ENCODE data around the gene ZBTB2. TPM values are rescaled to one million over a fixed set of nuclear protein-coding genes. Genes with fewer than 3 reads are reported as not detected.

The ZBTB2 gene
- total and polyA plus RNA-seq, 2 donors (not counting 3 experiments of a cell fraction or from before 2014, with no cell fraction given), result 11.8 to 13.1 TPM

DNA sequence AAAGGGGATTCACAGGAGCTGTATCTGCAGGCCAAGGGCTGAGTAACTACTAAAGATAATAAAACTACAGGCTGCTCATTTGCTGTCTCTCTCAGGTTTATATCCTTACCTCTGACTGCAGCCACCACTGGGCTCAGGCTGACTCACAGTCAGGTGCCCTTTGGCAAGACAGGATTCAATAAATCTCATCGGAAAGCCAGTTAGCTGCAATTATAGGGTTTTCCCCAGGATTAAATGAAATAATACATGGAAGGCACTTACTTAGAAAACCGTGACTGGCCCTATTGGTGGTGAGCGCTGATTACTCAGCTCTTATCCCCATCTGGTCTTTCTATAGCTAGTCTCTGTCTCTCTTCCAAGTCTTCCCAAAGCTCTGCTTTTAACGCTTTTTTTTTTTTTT, 34.2 kb upstream of the ZBTB2 start:
- Histone ChIP-seq H3K4me3 (replicated peaks in 1 of 3; ENCODE audit: insufficient read depth in 1 of 3, low read depth in 1 of 3, low read length in 3 of 3) (no peak overlapping the region), H3K4me2 (ENCODE audit: insufficient read depth, low read length) (no peak overlapping the region), H3K27ac (ENCODE audit: insufficient read depth, low read depth, low read length) (no peak overlapping the region), H3K9me3 (replicated peaks; ENCODE audit: control insufficient read depth, insufficient read depth, low read length) (no peaks in the 10 kb centered on the region), H3K9me1 (replicated peaks; ENCODE audit: control insufficient read depth, extremely low read depth, insufficient read depth, low read length) (no peaks in the 10 kb centered on the region), H3K36me3 (ENCODE audit: control insufficient read depth in 2 of 2, extremely low read depth in 1 of 2, insufficient read depth in 2 of 2, low read length in 2 of 2) (peaks cover 3 to 6% of the 10 kb centered on the region in 2 experiments), H4K20me1 (replicated peaks; ENCODE audit: control insufficient read depth, extremely low read depth, insufficient read depth, low read length) (no peaks in the 10 kb centered on the region), H2AFZ (ENCODE audit: low read depth, low read length) (no peak overlapping the region), H3K9ac (replicated peaks; ENCODE audit: extremely low read depth, insufficient read depth, low read length) (no peak overlapping the region), H3K4me1 (ENCODE audit: control insufficient read depth, extremely low read depth, insufficient read depth, low read length) (no peaks in the 10 kb centered on the region), H3K27me3 (ENCODE audit: control insufficient read depth in 2 of 2, insufficient read depth in 2 of 2, low read length in 2 of 2) (no peaks in the 10 kb centered on the region), H3K79me2 (ENCODE audit: control insufficient read depth, insufficient read depth, low read length) (no peaks in the 10 kb centered on the region)
- ChIA-PET POLR2A (no interaction called here), CTCF (interaction anchor here (0.9 kb wide), 1 partner anchor 19 kb away, joined by 4 read pairs; no protein-coding TSS in a partner anchor)
- DNase-seq (ENCODE audit: low read depth, low spot score), result no peak
- TF ChIP-seq FOS (IDR thresholded peaks at IDR 0.05; ENCODE audit: borderline replicate concordance, insufficient read depth, low read length) (no peak), JUN (IDR thresholded peaks at IDR 0.05; ENCODE audit: borderline replicate concordance, insufficient read depth, insufficient read length, low read depth) (no peak), POLR2AphosphoS5 (IDR thresholded peaks at IDR 0.05; ENCODE audit: insufficient read depth, low read depth, low read length) (no peak)
- TF ChIP-seq, protein P1, sequence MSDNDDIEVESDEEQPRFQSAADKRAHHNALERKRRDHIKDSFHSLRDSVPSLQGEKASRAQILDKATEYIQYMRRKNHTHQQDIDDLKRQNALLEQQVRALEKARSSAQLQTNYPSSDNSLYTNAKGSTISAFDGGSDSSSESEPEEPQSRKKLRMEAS (IDR thresholded peaks at IDR 0.05; ENCODE audit: insufficient read depth, insufficient read length), result no peak
- FAIRE-seq, result no peak
- intact Hi-C loops (cut with micrococcal nuclease) (no loop called here), dilution Hi-C loops (cut with MboI; ENCODE audit: extremely low pct_ligation_motif_present, low sequenced_read_pairs) (no loop called here)
- BruUV-seq (replicated peaks), result no TSS peak

DNA sequence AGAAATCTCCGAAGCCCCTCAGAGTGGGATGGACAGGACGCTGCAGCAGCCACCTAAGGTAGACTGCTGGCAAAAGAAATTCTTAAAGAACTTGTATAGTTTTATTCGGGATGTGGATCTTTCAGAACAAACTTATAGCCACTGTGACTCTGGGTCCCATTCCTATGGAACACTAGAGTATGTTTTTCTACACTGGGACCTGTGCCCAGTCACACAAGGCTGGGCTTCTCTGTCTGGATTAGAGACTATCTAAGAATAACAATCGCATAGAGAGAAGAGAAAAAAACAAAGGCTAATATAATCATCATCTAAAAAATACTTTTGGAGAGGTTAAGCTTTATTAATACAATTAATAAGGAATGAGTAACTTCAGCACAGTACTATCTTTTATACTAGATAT, 31.6 kb upstream of the ZBTB2 start:
- DNase-seq (ENCODE audit: low read depth, low spot score) (no peak), FAIRE-seq (no peak)
- H2AFZ ChIP-seq (ENCODE audit: low read depth, low read length), result no peak overlapping the region
- H3K79me2 ChIP-seq (ENCODE audit: control insufficient read depth, insufficient read depth, low read length), result no peaks in the 10 kb centered on the region
- no peak overlapping the region for H3K4me2 ChIP-seq (ENCODE audit: insufficient read depth, low read length)
- dilution Hi-C loops (cut with MboI; ENCODE audit: extremely low pct_ligation_motif_present, low sequenced_read_pairs), result no loop called here
- H4K20me1 ChIP-seq (replicated peaks; ENCODE audit: control insufficient read depth, extremely low read depth, insufficient read depth, low read length), result no peaks in the 10 kb centered on the region
- TF ChIP-seq, protein P1 (IDR thresholded peaks at IDR 0.05; ENCODE audit: insufficient read depth, insufficient read length), result no peak
- TF ChIP-seq JUN (IDR thresholded peaks at IDR 0.05; ENCODE audit: borderline replicate concordance, insufficient read depth, insufficient read length, low read depth) (no peak), GATA2 (IDR thresholded peaks at IDR 0.05; ENCODE audit: insufficient read depth, insufficient read length, low read depth, low read length) (no peak), EZH2 (IDR thresholded peaks at IDR 0.05; ENCODE audit: borderline replicate concordance, low read depth, low read length, severe bottlenecking) (no peak), POLR2A (IDR thresholded peaks at IDR 0.05; ENCODE audit: low read depth, low read length) (no peak), FOS (IDR thresholded peaks at IDR 0.05; ENCODE audit: borderline replicate concordance, insufficient read depth, low read length) (no peak), POLR2AphosphoS5 (IDR thresholded peaks at IDR 0.05; ENCODE audit: insufficient read depth, low read depth, low read length) (no peak), MYC (IDR thresholded peaks at IDR 0.05; ENCODE audit: low read depth, low read length) (no peak)
- TF ChIP-seq, protein P2, sequence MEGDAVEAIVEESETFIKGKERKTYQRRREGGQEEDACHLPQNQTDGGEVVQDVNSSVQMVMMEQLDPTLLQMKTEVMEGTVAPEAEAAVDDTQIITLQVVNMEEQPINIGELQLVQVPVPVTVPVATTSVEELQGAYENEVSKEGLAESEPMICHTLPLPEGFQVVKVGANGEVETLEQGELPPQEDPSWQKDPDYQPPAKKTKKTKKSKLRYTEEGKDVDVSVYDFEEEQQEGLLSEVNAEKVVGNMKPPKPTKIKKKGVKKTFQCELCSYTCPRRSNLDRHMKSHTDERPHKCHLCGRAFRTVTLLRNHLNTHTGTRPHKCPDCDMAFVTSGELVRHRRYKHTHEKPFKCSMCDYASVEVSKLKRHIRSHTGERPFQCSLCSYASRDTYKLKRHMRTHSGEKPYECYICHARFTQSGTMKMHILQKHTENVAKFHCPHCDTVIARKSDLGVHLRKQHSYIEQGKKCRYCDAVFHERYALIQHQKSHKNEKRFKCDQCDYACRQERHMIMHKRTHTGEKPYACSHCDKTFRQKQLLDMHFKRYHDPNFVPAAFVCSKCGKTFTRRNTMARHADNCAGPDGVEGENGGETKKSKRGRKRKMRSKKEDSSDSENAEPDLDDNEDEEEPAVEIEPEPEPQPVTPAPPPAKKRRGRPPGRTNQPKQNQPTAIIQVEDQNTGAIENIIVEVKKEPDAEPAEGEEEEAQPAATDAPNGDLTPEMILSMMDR (IDR thresholded peaks at IDR 0.05; ENCODE audit: extremely low read depth in 1 of 2, insufficient read depth in 1 of 2, low read depth in 1 of 2, low read length in 2 of 2), result no peak
- ChIA-PET POLR2A (no interaction called here), CTCF (no interaction called here)
- intact Hi-C loops (cut with micrococcal nuclease), result no loop called here
- H3K36me3 ChIP-seq (ENCODE audit: control insufficient read depth in 2 of 2, extremely low read depth in 1 of 2, insufficient read depth in 2 of 2, low read length in 2 of 2), result no peaks in the 10 kb centered on the region
- no peaks in the 10 kb centered on the region for H3K4me1 ChIP-seq (ENCODE audit: control insufficient read depth, extremely low read depth, insufficient read depth, low read length)
- H3K9me3 ChIP-seq (replicated peaks; ENCODE audit: control insufficient read depth, insufficient read depth, low read length), result no peaks in the 10 kb centered on the region
- H3K9ac ChIP-seq (replicated peaks; ENCODE audit: extremely low read depth, insufficient read depth, low read length), result no peak overlapping the region
- H3K27ac ChIP-seq (ENCODE audit: insufficient read depth, low read depth, low read length), result no peak overlapping the region
- H3K4me3 ChIP-seq (replicated peaks in 1 of 3; ENCODE audit: insufficient read depth in 1 of 3, low read depth in 1 of 3, low read length in 3 of 3), result no peak overlapping the region
- no TSS peak for BruUV-seq (replicated peaks)
- H3K9me1 ChIP-seq (replicated peaks; ENCODE audit: control insufficient read depth, extremely low read depth, insufficient read depth, low read length), result no peaks in the 10 kb centered on the region
- H3K27me3 ChIP-seq (ENCODE audit: control insufficient read depth in 2 of 2, insufficient read depth in 2 of 2, low read length in 2 of 2), result no peaks in the 10 kb centered on the region
